Hepatic stellate cell (primary cell): ENCODE data around the gene NUBP2.
"Not testable (repeated sequence)": the region's sequence is repeated elsewhere in the genome, so short reads cannot be mapped to it uniquely, and the experiment has no call there.

Source experiments
- DNase-seq: peaks from one replicate; pipeline ENCODE4 v3.0.0; 2011; ENCODE audit warnings: low spot score

Gene NUBP2

GRCh38 chr16:1786242-1787055 lies 3.7 kb downstream of the NUBP2 start:
- no peak for DNase-seq

DNA sequence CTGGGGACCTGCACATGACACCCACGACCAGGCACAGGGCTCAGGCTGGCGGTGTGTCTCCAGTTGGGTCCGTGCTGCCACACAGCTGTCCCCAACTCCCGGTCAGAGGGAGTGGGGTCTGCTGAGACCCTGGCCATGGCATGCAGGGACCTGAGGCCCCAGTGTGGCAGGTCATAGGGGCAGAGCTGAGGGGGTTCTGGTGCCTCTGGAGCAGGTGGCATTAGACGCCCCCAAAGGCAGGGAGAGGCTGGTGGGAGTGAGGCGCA lies 4.2 kb downstream of the NUBP2 start:
- no peak for DNase-seq

DNA sequence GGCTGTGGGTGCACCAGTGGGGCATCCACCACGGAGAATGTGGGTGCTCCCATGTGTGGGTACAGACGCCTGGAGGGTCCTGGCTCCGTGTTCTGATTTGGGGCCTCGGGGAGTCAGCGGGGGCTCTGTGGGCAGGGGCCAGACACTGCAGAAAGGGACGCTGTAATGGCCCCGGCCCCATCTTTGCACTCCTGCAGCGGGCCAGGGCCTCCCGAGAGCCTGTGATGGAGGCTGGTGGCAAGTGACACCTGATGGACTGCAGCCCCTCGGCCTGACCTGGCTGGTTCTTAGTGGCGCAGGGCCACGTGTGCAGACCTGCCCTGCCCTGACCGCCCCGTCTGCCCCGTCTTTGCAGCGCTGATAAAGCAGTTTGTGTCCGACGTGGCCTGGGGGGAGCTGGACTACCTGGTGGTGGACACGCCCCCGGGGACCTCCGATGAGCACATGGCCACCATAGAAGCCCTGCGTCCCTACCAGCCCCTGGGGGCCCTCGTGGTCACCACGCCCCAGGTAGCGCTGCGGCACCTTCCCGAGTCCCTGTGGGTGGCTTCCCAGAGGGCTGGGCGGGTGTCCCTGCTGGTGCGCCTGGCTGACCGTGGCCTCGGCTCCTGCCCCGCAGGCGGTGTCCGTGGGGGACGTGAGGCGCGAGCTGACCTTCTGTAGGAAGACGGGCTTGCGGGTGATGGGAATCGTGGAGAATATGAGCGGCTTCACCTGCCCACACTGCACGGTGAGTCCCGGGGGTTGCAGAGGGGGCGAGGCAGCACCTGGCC lies 4.7 kb downstream of the NUBP2 start:
- DNase-seq: no peak

- DNase-seq: no peak
Observed at GRCh38 chr16:1788095-1788707, 5.4 kb downstream of the NUBP2 start.

GRCh38 chr16:1788708-1789100 lies 5.9 kb downstream of the NUBP2 start:
- no peak for DNase-seq

- no peak for DNase-seq
Observed at GRCh38 chr16:1789643-1790045, 6.9 kb downstream of the NUBP2 start.

GRCh38 chr16:1790261-1790610 lies 7.5 kb downstream of the NUBP2 start:
- no peak for DNase-seq

GRCh38 chr16:1790611-1791255 lies 8.0 kb downstream of the NUBP2 start:
- DNase-seq: no peak

DNA sequence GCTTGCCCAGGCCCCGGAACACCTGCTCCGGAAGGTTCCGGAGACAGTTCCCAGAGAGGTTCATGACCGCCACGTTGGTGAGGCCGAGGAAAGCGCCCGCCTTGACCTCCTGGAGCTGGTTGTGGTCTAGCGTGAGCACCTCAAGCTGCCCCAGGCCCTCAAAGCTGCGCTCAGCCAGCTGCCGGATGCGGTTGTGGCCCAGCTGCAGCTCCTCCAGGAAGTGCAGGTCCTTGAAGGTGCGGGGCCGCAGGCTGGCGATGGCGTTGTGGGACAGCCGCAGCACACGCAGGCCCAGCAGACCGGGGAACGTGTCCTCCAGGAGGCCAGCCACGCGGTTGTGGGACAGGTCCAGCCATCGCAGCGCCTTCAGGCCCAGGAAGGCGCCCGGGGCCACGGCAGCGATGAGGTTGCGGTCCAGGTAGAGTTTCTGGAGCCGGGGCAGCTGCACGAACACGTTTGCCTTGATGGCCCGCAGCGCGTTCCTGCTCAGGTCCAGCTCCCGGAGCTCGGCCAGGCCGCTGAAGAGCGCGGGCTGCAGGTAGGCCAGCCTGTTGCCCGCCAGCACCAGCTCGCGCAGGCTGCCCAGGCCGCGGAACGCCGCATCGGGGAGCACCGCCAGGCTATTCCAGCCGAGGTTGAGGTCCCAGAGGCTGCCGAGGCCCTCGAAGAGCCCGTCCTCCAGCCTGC lies 8.6 kb downstream of the NUBP2 start:
- no peak for DNase-seq

GRCh38 chr16:1791943-1792812 lies 9.4 kb downstream of the NUBP2 start:
- DNase-seq: no peak

- DNase-seq: no peak
Observed at GRCh38 chr16:1792836-1793577, 10.2 kb downstream of the NUBP2 start.

- no peak for DNase-seq
Observed at GRCh38 chr16:1793578-1794220, 10.9 kb downstream of the NUBP2 start, which contains the start of gene IGFALS. IGFALS (minus strand) TSS chr16:1793705; CDS start chr16:1793652, 53 bp downstream.

DNA sequence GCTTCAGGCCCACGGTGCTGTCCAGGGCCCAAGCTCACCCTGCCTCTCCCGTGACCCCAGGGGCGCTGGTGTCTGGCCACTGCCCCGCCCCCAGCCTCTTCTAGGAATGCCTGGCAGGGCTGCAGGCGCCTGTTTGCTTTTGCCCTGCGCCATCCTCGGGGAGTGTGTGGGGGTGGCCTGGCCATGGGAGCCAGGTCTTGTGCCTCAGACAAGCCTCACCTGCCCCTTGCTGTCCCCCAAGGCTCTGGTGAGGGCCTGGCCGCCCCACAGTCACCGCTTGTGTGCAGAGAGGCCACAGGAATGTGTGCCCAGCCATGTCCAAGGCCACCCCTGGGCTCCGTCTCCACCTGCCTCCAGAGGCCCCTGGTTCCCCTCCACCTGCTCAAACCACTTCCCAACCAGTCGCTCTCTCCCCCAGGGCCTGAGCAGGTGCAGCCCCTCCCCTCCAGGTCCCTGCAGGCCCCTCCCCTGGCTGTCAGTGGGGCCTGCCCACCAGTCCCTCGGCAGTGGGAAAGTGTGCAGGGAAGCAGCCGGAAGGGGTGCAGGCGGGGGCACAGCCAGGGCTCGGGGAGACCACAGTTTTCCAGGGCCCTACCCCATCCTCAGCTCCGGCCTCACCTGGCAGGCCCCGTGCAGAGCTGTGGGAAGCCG lies 11.6 kb downstream of the NUBP2 start:
- no peak for DNase-seq

DNA sequence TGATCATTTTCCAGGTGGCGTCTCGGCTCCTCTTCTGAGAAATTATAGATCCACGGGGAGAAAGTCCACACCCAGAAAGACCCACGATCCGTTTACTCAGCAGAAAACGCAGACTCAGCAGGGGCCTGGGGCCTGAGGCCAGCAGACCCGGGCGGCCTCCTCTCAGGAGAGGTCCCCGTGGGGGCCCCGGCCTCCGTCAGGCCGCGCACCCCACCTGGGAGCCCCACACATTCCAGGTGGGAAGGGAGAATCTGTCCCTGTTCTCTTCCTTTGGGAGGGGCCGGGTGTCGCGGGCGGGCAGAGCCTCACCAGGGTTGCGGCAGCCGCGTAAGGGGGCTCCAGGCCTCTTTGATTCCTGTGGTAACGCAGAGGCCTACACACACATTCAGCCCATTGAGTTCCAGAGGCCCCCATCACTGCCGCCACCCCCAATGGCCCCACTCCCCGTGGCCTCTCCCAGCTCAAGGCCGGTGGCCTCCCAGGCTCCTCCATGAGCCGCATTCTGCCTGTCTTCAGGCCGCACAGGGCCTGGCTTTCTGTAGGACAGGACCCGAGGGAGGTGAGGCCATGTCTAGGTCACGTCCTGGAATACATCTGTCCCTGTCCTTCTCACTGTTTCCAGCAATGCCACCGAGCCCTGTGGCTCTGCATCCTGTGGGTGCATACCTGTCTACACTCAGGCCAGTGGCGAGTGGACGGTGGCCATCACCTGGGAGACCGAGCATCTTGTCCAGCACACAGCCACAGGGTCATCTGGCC lies 12.3 kb downstream of the NUBP2 start:
- DNase-seq: no peak

DNA sequence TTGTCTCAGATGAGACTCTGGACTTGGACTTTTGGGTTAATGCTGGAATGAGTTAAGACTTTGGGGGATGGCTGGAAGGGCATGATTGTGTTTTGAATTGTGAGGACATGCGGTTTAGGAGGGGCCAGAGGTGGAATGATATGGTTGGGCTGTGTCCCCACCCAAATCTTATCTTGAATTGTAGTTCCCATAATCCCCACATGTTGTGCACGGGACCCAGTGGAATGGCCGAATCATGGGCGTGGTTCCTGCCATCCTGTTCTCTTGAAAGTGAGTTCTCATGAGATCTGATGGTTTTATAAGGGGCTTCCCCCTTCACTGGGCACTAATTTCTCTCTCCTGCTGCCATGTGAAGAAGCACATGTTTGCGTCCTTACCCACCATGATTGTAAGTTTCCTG lies 16.5 kb downstream of the NUBP2 start:
- not testable (repeated sequence) for DNase-seq

GRCh38 chr16:1800701-1801100 lies 17.9 kb downstream of the NUBP2 start:
- no peak for DNase-seq

DNA sequence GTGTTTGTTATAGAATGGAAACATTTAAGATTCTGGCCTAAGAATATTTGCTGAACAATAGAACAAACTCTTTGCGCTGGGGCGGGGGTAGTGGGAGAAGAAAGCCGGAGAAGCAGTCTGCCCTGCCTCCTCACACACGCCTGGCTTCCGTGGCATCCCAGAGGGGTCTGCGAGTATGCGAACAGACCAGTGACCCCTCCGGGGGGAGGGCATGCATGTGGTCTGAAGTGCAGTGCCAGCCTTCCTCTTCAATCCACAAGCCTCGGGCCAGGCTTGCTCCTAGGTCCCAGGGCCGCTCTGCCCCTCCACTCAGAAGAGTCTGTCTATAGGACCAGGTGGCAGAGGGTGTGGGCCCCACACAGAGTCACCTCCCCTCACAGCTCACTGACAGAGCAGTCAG lies 24.9 kb downstream of the NUBP2 start:
- DNase-seq: no peak

DNA sequence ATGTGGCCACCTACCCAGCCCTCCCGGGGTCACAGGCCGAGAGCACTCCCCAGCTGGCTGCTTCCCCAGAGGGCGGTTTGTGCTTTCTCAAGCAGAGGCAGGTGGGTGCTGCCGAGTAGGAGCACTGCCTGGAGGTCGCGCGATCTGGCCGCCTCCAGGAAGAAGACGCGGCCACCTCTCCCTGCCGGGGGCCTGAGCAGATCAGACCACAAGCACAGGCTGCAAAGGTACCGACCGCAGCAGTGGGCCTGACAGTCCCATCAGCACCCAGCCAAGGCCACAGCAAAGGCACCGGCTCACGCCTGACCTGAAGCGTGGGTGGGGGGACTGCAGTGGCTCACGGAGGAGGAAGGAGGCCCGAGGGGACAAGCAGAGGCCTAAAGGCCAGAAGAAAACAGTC lies 25.9 kb downstream of the NUBP2 start:
- no peak for DNase-seq
